ENCODE results near the gene CCND3. TPM values are rescaled to one million over a fixed set of nuclear protein-coding genes. Genes with fewer than 3 reads are reported as not detected.

The CCND3 gene
- total RNA-seq, 1 donor = 28.1 TPM

- H3K4me3 ChIP-seq (ENCODE audit: low read depth, low read length) = peak within 1 kb of the TSS; percentile 82
- DNase-seq (ENCODE audit: low read depth) = peak; percentile 83
- no peak for TF ChIP-seq CTCF (IDR thresholded peaks at IDR 0.05; ENCODE audit: insufficient read depth, low read length)
Observed at GRCh38 chr6:41895300-41896233, 46.0 kb downstream of the CCND3 start, which contains the start of gene USP49. USP49 (minus strand) TSS chr6:41895375; CDS start chr6:41806983, 88,392 bp downstream.

- no peak for TF ChIP-seq CTCF (IDR thresholded peaks at IDR 0.05; ENCODE audit: insufficient read depth, low read length)
- H3K4me3 ChIP-seq (ENCODE audit: low read depth, low read length) = peak overlapping the region; percentile 82
- DNase-seq (ENCODE audit: low read depth) = no peak
Observed at GRCh38 chr6:41894366-41895299, 47.0 kb downstream of the CCND3 start.

- no peak overlapping the region for H3K4me3 ChIP-seq (ENCODE audit: low read depth, low read length)
- TF ChIP-seq CTCF (IDR thresholded peaks at IDR 0.05; ENCODE audit: insufficient read depth, low read length) = no peak
- DNase-seq (ENCODE audit: low read depth) = no peak
Observed at GRCh38 chr6:41892921-41893564, 48.6 kb downstream of the CCND3 start.

- TF ChIP-seq CTCF (IDR thresholded peaks at IDR 0.05; ENCODE audit: insufficient read depth, low read length) = no peak
- H3K4me3 ChIP-seq (ENCODE audit: low read depth, low read length) = no peak overlapping the region
- no peak for DNase-seq (ENCODE audit: low read depth)
Observed at GRCh38 chr6:41887331-41887751, 54.3 kb downstream of the CCND3 start.

GRCh38 chr6:41885930-41886329 is 55.7 kb downstream of the CCND3 start:
- DNase-seq (ENCODE audit: low read depth) = no peak
- no peak for TF ChIP-seq CTCF (IDR thresholded peaks at IDR 0.05; ENCODE audit: insufficient read depth, low read length)

GRCh38 chr6:41884957-41885356 is 56.7 kb downstream of the CCND3 start:
- no peak for TF ChIP-seq CTCF (IDR thresholded peaks at IDR 0.05; ENCODE audit: insufficient read depth, low read length)
- H3K4me3 ChIP-seq (ENCODE audit: low read depth, low read length) = no peak overlapping the region
- DNase-seq (ENCODE audit: low read depth) = no peak

More at GRCh38 chr6:41885930-41886329, 55.7 kb downstream of the CCND3 start:
- no peak overlapping the region for H3K4me3 ChIP-seq (ENCODE audit: low read depth, low read length)
